Astrocyte (in vitro differentiated cells and primary cell): Measurements from ENCODE around the gene CSTF2T. TPM values are rescaled to one million over a fixed set of nuclear protein-coding genes. Genes with fewer than 3 reads are reported as not detected.

Source experiments
- DNase-seq: peaks from one replicate; pipeline ENCODE4 v3.0.0-alpha.2; 2010; ENCODE audit warnings: low read depth
- FAIRE-seq: peaks from 2 replicates; lab custom pipeline; 2011; peaks lifted over from hg19 to GRCh38; lab: Jason Lieb, UNC
- H2AFZ ChIP-seq: 2 replicates; pipeline ENCODE4 v1.6.0; 2012; ENCODE audit warnings: low read depth, low read length, inconsistent platforms
- H3K27ac ChIP-seq: 2 replicates; pipeline ENCODE4 v1.5.1; 2011; ENCODE audit warnings: low read depth, low read length, inconsistent platforms
- H3K27me3 ChIP-seq: 2 replicates; pipeline ENCODE4 v1.6.0; 2011; ENCODE audit warnings: low read length, inconsistent platforms; ENCODE audit not compliant: insufficient read depth
- H3K36me3 ChIP-seq: 2 replicates; pipeline ENCODE4 v1.5.1; 2011; ENCODE audit warnings: low read length, inconsistent platforms; ENCODE audit not compliant: insufficient read depth
- H3K4me1 ChIP-seq: 2 replicates; pipeline ENCODE4 v1.5.1; 2011; ENCODE audit warnings: low read length, inconsistent platforms; ENCODE audit not compliant: insufficient read depth
- H3K4me2 ChIP-seq: 2 replicates; pipeline ENCODE4 v1.6.0; 2012; ENCODE audit warnings: low read length, inconsistent platforms
- H3K4me3 ChIP-seq: 2 replicates; pipeline ENCODE4 v1.5.1; 2011; ENCODE audit warnings: low read depth, mild to moderate bottlenecking, low read length, inconsistent platforms; ENCODE audit not compliant: insufficient read depth
- H3K79me2 ChIP-seq: 2 replicates; pipeline ENCODE4 v1.6.0; 2012; ENCODE audit warnings: mild to moderate bottlenecking, low read length, inconsistent platforms; ENCODE audit not compliant: insufficient read depth
- H3K9ac ChIP-seq: 2 replicates; pipeline ENCODE4 v1.6.0; 2012; ENCODE audit warnings: mild to moderate bottlenecking, low read length, inconsistent platforms
- H3K9me3 ChIP-seq: 2 replicates; pipeline ENCODE4 v1.5.1; 2012; ENCODE audit warnings: low read depth, mild to moderate bottlenecking, low read length, inconsistent platforms; ENCODE audit not compliant: insufficient read depth
- H4K20me1 ChIP-seq: 2 replicates; pipeline ENCODE4 v1.6.0; 2012; ENCODE audit warnings: low read length, inconsistent platforms; ENCODE audit not compliant: insufficient read depth
- H3K27ac Mint-ChIP-seq: one replicate; pipeline ENCODE4 v1.8.0; 2021; ENCODE audit warnings: mild to moderate bottlenecking, mixed read lengths; ENCODE audit not compliant: unreplicated experiment
- H3K27me3 Mint-ChIP-seq: one replicate; pipeline ENCODE4 v1.8.0; 2021; ENCODE audit warnings: low read depth, mixed read lengths; ENCODE audit not compliant: unreplicated experiment
- H3K36me3 Mint-ChIP-seq: one replicate; pipeline ENCODE4 v1.8.0; 2021; ENCODE audit warnings: low read depth, mixed read lengths; ENCODE audit not compliant: unreplicated experiment
- H3K4me1 Mint-ChIP-seq: one replicate; pipeline ENCODE4 v1.8.0; 2021; ENCODE audit warnings: low read depth, mixed read lengths; ENCODE audit not compliant: unreplicated experiment
- H3K4me3 Mint-ChIP-seq: one replicate; pipeline ENCODE4 v1.8.0; 2021; ENCODE audit warnings: mild to moderate bottlenecking, moderate library complexity, mixed read lengths; ENCODE audit not compliant: unreplicated experiment
- H3K9me3 Mint-ChIP-seq: one replicate; pipeline ENCODE4 v1.8.0; 2021; ENCODE audit warnings: mild to moderate bottlenecking, mixed read lengths; ENCODE audit not compliant: unreplicated experiment
- CTCF ChIP-seq: IDR thresholded peaks from 2 replicates; pipeline ENCODE4 v1.5.1; 2011; ENCODE audit warnings: low read depth, mild to moderate bottlenecking, inconsistent platforms, low read length, moderate library complexity; ENCODE audit not compliant: insufficient read depth
- EZH2 ChIP-seq: IDR thresholded peaks from 2 replicates; pipeline ENCODE4 v1.6.1; 2012; ENCODE audit warnings: mild to moderate bottlenecking, low read length, inconsistent platforms; ENCODE audit not compliant: insufficient read depth
- total RNA-seq: library from RNA; stranded (reverse); gene quantifications from 2 replicates; pipeline ENCODE4 v1.2.1, GENCODE V29; 2021

CSTF2T gene
- total RNA-seq, 1 donor from 2014 or later: 22.9 TPM

- H3K27ac ChIP-seq: no peak overlapping the region
- FAIRE-seq (no peak), DNase-seq (no peak)
- no peak overlapping the region for H2AFZ ChIP-seq
- no peaks in the 10 kb centered on the region for H3K9me3 ChIP-seq
- Mint-ChIP-seq H3K27ac (no peak overlapping the region), H3K27me3 (no peaks in the 10 kb centered on the region), H3K36me3 (no peaks in the 10 kb centered on the region), H3K9me3 (peaks cover 2% of the 10 kb centered on the region), H3K4me3 (no peak overlapping the region), H3K4me1 (no peaks in the 10 kb centered on the region)
- H3K79me2 ChIP-seq: no peaks in the 10 kb centered on the region
- no peaks in the 10 kb centered on the region for H4K20me1 ChIP-seq
- no peak overlapping the region for H3K9ac ChIP-seq
- H3K36me3 ChIP-seq: no peaks in the 10 kb centered on the region
- H3K4me1 ChIP-seq: peaks cover 6% of the 10 kb centered on the region
- no peak overlapping the region for H3K4me2 ChIP-seq
- H3K27me3 ChIP-seq: no peaks in the 10 kb centered on the region
- TF ChIP-seq EZH2: no peak
- no peak for TF ChIP-seq CTCF
- H3K4me3 ChIP-seq: no peak overlapping the region
Observed at GRCh38 chr10:51687296-51687695, 12.1 kb downstream of the CSTF2T start.

- Mint-ChIP-seq H3K36me3 (no peaks in the 10 kb centered on the region), H3K27ac (no peak overlapping the region), H3K9me3 (peaks cover 2% of the 10 kb centered on the region), H3K4me1 (no peaks in the 10 kb centered on the region), H3K27me3 (no peaks in the 10 kb centered on the region), H3K4me3 (no peak overlapping the region)
- Histone ChIP-seq H3K9me3 (no peaks in the 10 kb centered on the region), H3K27me3 (no peaks in the 10 kb centered on the region), H3K36me3 (no peaks in the 10 kb centered on the region), H3K9ac (no peak overlapping the region), H4K20me1 (no peaks in the 10 kb centered on the region), H3K4me2 (no peak overlapping the region), H2AFZ (no peak overlapping the region), H3K4me3 (no peak overlapping the region), H3K27ac (no peak overlapping the region), H3K79me2 (no peaks in the 10 kb centered on the region), H3K4me1 (peaks cover 6% of the 10 kb centered on the region)
- FAIRE-seq (no peak), DNase-seq (no peak)
- TF ChIP-seq EZH2: no peak
- TF ChIP-seq CTCF: no peak
Observed at GRCh38 chr10:51685768-51686167, 13.6 kb downstream of the CSTF2T start.

GRCh38 chr10:51683031-51683691 is 16.2 kb downstream of the CSTF2T start:
- no peak for TF ChIP-seq CTCF
- no peak for TF ChIP-seq EZH2
- no peaks in the 10 kb centered on the region for H3K27me3 Mint-ChIP-seq
- H3K9ac ChIP-seq: no peak overlapping the region
- H3K36me3 ChIP-seq: no peaks in the 10 kb centered on the region
- no peak overlapping the region for H3K27ac Mint-ChIP-seq
- FAIRE-seq (no peak), DNase-seq (no peak)
- no peaks in the 10 kb centered on the region for H4K20me1 ChIP-seq
- no peaks in the 10 kb centered on the region for H3K79me2 ChIP-seq
- peaks cover 6% of the 10 kb centered on the region for H3K4me1 ChIP-seq
- H3K27me3 ChIP-seq: no peaks in the 10 kb centered on the region
- no peaks in the 10 kb centered on the region for H3K36me3 Mint-ChIP-seq
- no peak overlapping the region for H3K27ac ChIP-seq
- no peak overlapping the region for H3K4me2 ChIP-seq
- no peak overlapping the region for H2AFZ ChIP-seq
- H3K4me1 Mint-ChIP-seq: no peaks in the 10 kb centered on the region
- H3K9me3 Mint-ChIP-seq: no peaks in the 10 kb centered on the region
- no peaks in the 10 kb centered on the region for H3K9me3 ChIP-seq
- H3K4me3 ChIP-seq: no peak overlapping the region
- H3K4me3 Mint-ChIP-seq: no peak overlapping the region
